ENCODE data around the gene RPS21.

The RPS21 gene

GRCh38 chr20:62386383-62387218, at the start of gene RPS21:
Gene RPS21 (plus strand): TSS chr20:62387103. CDS start chr20:62387339, 236 bp downstream.
- DNase-seq (ENCODE audit: low read depth) = peak; percentile 89

- DNase-seq (ENCODE audit: low read depth) = no peak
Observed at GRCh38 chr20:62337558-62338293, 49.2 kb upstream of the RPS21 start.

- no peak for DNase-seq (ENCODE audit: low read depth)
Observed at GRCh38 chr20:62338294-62338620, 48.6 kb upstream of the RPS21 start.

- DNase-seq (ENCODE audit: low read depth) = no peak
Observed at GRCh38 chr20:62339647-62340062, 47.2 kb upstream of the RPS21 start.

GRCh38 chr20:62342910-62343309, 44.0 kb upstream of the RPS21 start:
- DNase-seq (ENCODE audit: low read depth) = no peak

GRCh38 chr20:62344092-62344491, 42.8 kb upstream of the RPS21 start:
- no peak for DNase-seq (ENCODE audit: low read depth)

GRCh38 chr20:62344782-62345181, 42.1 kb upstream of the RPS21 start:
- DNase-seq (ENCODE audit: low read depth) = no peak

GRCh38 chr20:62345681-62346370, 41.1 kb upstream of the RPS21 start:
- no peak for DNase-seq (ENCODE audit: low read depth)

- no peak for DNase-seq (ENCODE audit: low read depth)
Observed at GRCh38 chr20:62346398-62347150, 40.3 kb upstream of the RPS21 start.

- DNase-seq (ENCODE audit: low read depth) = no peak
Observed at GRCh38 chr20:62347151-62347404, 39.8 kb upstream of the RPS21 start.

GRCh38 chr20:62347445-62347844, 39.5 kb upstream of the RPS21 start:
- no peak for DNase-seq (ENCODE audit: low read depth)

- DNase-seq (ENCODE audit: low read depth) = no peak
Observed at GRCh38 chr20:62348604-62349003, 38.3 kb upstream of the RPS21 start.

GRCh38 chr20:62349556-62350097, 37.3 kb upstream of the RPS21 start:
- no peak for DNase-seq (ENCODE audit: low read depth)

- no peak for DNase-seq (ENCODE audit: low read depth)
Observed at GRCh38 chr20:62350098-62350628, 36.7 kb upstream of the RPS21 start.

GRCh38 chr20:62350629-62351422, 36.1 kb upstream of the RPS21 start:
- DNase-seq (ENCODE audit: low read depth) = no peak

GRCh38 chr20:62351469-62352401, 35.2 kb upstream of the RPS21 start:
- DNase-seq (ENCODE audit: low read depth) = no peak

GRCh38 chr20:62352402-62353288, 34.3 kb upstream of the RPS21 start:
- DNase-seq (ENCODE audit: low read depth) = no peak

- no peak for DNase-seq (ENCODE audit: low read depth)
Observed at GRCh38 chr20:62353289-62354030, 33.4 kb upstream of the RPS21 start.

Measured in stimulated activated CD8-positive, alpha-beta memory T cell treated with anti-CD3 and anti-CD28 coated beads, Interleukin-4, amount 100 ng/mL, for 24 hours (primary cell).